HG03060 (cell line): Measurements from ENCODE around the gene SIDT1.

Experiments used
- ATAC-seq: cut with Tn5 transposase; IDR thresholded peaks from one replicate; pipeline ENCODE4 v1.9.1; 2021; ENCODE audit warnings: low read depth, moderate number of reproducible peaks; ENCODE audit not compliant: unreplicated experiment

SIDT1 gene

DNA sequence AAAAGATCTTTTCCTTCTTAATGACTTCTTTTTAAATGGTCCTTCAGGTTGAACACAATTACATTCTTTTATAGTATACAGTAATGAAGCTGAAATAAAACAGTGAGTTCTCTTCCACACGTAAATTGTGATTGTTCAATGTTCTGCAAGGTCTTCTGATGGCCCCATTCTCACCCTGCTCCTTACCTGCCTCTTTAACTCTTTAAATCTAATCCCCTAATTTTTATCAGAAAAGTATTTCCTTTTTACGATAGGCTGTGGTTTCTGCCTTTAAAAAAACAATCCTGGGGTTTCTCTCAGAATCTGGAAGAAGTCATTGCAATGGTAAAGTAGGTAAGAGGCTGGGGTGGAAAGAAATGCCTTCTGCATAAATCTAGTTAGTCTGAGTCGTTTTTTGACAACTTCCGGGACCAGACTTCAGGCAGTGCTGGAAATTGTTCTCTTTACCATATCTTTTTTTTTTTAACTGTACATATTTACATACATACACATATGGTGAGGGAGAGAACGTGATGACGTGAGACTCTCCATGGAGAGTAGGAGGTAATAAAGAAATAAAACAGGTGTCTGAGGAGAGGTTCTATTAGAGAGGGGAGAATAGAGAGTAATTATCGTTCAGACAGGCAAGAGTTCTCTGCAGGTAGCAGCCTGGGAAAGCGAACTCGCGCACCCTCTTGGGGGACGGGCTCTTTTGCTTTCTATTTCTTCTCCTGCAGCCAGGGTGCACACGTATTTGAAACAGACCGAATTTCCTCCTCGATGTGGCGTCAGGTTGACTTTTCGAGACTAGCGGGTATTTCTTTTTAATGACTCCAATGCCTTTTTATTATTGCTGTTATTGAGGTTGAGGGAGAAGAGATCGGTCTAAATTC is at the start of gene SIDT1:
TSS of gene SIDT1 (plus strand) at position 730 of the 872 bp plus-strand sequence. CDS start 467 bp downstream, outside the sequence.
- ATAC-seq = peak; percentile 76

DNA sequence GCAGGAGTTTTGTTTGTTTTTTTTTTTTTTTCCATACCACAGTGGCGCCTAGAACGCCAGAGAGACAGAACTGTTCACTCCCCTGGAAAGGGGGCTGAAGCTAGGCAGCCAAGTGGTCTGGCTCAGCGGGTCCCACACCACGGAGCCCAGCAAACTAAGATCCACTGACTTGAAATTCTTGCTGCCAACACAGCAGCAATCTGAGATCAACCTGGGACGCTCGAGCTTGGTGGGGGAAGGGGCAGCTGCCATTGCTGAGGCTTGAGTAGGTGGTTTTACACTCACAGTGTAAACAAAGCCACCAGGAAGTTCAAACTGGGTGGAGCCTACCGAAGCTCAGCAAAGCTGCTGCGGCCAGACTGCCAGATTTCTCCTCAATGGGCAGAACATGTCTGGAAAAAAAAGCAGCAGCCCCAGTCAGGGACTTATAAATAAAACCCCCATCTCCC is 47.2 kb upstream of the SIDT1 start:
- no peak for ATAC-seq

DNA sequence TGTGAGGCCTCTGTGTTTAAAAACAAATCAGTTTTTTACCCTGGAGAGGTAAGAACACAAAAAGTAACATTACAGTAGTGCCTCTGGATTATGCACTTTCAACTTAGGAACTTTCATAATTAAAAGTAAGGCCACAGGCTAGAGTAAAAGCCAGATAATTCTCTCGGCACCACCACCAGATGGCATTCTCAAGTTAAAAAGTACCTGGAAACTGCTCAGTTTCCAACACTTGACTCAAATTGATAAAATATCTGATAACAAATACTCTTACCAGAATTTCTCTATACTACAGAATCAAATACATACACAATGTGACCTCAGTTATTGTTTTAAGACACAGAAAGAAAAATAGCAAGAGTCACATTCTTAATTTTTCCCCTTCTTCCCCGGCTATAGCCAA is 37.3 kb upstream of the SIDT1 start:
- no peak for ATAC-seq

DNA sequence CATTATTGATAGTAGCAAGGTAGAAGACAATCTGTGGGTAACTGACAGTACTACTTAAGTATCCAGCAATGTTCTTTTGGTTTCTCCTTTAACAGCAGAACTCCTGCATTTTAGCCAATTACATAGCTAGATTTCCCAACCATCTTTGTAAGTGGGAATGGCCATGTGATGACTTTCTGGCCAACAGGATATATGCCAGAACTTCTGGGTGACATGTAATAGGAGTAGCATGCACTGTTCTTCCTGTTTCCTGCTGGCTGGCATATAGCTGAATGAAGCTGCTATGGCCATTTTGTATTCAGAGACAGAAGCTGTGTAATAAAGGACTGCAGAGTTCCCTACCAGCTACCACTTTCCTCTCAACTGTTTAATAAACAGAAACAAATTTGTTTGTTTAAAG is 35.4 kb upstream of the SIDT1 start:
- no peak for ATAC-seq

DNA sequence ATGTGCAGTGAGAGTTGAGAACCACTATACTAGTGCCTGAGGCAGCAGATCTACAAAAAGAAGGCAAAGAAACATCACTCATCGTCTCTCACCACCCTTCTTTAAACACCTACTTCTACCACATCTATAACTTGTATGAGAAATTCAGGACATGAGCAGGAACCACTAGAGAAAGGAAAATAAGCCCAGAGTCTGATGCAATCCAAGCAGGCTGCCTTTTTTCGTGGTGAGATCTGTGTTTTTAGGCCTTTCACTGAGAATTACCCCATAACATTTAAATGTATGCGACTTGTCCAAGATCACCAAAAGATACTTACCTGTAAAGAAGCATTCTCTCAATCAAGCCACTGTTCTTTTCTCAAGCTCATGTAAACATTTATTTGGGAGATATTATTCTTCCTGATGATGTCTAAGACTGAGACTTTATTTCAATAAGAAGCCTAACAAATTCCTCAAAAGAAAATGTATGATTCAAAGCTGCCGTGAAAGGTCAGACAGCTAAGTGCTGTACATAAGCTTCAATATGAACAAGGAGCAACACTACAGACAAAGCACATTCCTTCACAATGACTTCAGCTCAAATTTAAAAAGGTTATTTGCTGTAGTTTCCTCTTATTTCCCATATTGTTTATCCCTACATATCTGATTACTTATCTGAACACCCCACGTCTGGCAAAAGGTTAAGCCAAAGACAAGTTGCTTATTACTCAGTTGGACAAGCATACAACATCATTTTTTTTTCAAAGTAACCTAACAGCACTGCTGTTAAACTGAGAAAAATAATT is 33.9 kb upstream of the SIDT1 start:
- no peak for ATAC-seq

DNA sequence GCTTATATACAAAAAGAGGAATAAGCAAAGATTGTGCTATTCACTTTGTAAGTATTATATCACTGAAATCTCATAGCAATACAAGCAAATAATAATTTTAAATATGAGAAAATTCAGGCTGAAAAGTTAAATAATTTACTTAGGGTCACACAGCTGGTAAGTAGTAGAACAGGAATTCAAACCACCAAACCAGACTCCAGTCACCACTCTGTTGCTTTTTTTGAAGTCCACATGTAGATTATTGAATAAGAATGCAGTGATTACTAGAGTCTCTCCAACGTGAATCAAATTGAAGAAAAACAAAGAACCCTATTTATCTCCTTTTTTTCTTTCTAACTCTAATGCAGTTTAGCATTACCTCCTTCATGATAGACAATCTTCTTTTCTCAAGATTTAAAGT is 33.3 kb upstream of the SIDT1 start:
- no peak for ATAC-seq

DNA sequence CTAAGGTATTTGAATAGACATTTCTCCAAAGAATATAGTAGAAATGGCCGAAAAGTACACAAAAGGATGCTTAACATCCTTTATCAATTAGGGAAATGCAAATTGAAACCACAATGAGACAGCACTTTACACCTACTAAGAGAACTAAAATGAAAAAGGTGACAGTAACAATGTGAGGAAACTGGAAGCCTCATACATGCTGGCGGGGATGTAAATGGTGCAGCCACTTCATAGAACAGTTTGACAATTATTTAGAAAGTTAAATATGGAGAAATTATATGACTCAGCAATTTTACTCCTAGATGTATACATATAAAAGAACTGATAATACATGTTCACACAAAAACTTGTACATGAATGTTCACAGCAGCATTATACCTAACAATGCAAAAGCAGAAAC is 30.8 kb upstream of the SIDT1 start:
- no peak for ATAC-seq

DNA sequence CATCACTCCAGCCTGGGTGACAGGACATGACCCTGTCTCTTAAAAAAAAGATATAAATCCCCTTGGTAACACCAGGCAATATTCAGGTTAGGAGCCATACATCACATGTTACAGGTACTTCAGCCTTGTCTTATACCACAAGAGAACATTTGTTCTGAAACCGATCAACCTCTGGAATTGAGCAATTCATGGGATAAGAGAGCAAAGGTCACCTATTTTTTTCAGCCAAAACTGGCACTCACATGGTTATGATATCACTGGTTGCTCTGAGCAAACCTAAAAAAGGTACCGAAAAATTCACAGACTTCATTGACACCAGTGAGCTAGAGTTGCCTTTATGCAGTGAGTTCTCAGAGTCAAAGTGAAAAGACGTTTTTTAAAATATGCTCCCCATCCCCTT is 26.5 kb upstream of the SIDT1 start:
- no peak for ATAC-seq

DNA sequence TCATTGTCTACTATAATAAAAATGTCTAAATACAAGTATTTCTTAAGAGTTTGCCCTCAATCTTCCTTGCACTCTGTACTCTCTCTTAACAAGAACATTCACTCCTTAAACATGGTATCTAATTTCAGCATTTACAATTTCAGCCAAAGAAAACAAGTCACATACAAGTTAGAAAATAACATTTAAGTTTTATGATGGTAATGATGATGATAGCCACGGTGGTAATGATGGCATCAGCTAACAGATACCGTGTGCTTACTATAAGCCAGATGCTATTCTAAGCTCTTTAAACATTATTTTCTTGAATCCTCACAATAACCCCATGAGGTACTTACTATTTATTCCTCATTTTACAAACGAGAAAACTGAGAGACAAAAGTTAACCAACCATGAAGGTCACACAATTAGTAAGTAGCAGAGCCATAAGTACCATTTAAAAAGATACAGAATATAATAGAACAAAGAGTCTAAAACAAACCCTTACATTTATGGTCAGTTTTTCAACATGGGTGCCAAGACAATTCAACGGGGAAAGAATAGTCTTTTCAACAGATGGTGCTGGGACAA is 24.8 kb upstream of the SIDT1 start:
- ATAC-seq = no peak

DNA sequence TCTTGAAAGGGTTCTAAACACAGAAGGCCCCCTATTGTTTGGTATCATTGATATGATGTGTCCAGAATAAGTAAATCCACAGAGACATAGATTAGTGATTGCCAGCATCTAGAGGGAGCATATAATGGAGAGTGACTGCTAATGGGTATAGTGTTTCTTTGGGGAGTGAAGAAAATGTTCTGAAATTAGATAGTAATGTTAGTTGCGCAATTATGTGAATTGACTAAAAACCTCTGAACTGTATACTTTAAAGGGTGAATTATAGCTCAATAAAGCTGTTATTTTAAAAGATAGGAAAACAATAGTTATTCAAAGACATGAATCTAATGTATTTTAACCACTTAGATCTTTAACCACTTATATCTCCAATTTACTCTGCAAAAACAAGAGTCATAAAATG is 23.4 kb upstream of the SIDT1 start:
- ATAC-seq = no peak

DNA sequence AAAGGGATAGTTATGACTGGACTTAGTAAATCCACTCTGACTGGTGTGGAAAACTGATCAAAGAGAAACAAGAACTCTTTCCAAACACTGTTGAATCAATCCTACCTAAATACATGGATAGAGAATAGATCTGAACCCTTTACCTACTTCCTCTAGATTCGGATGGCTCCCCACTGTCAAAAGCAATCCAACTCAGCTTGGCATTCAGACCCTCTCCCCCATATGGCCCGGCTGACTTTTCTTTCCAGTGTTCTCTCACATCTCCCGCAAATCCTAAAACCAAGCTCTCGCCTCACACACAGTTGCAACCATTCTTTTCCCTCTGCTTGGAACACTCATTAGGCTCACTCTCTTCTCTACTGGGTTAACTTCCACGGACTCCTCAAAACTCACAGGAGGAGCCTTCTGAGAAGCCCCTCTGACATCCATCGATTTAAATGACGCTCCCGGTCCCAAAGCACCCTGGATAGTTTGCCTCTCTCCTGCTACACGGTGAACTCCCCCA is 18.0 kb upstream of the SIDT1 start:
- peak; percentile 1 for ATAC-seq

DNA sequence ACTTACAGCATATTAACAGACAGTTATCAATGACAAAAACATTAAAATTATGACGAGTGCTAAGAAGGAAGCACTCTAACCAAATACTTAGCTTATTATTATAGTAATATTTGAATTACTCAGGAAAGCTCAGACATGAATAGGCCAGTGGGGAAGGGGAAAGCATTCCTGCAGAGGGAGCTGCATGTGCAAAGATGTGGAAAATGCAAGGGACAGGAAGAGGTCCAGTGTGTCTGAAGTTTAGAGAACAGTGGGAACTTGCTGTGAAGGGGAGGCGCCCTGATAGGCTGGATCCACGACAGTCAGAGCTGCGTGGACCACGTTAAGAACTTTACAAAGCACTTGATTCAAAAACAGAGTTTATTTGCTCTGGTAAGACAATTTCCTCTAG is 16.2 kb upstream of the SIDT1 start:
- ATAC-seq = no peak

DNA sequence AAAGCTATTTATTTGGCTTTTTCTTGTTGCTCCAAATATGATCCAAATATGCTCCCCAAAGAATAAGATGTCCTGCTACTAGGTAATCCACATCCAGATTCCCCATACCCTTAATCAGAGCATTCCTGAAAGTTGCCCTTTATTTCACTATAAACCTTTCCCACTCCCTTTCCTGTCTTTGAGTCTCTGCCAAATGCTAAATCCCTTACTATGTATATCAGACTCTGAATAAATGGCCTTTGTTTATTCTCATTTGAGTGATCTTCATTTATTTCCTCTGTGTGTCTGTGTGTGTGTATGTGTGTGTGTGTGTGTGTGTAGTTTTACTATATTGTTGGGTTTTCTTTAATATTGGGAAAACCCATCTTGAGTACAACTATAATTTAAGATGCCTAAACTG is 10.4 kb upstream of the SIDT1 start:
- no peak for ATAC-seq

DNA sequence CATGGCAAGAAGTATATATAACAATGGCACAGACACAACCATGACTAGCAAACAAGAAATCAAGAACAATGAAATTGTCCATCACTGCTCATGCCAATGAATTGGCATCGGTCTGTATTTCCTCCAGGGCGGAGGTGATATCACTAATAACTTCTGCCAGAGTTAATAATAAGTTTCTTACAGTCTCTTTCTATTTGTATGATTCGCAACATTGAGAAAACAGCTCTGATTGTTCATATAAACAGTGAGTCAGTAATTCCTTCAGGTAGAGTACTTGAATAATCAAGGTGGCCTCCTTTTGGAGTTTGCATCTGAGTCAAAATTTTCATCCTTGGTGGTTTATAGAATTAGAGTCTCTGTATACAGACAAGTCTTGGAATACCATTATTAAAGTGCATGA is 9.1 kb upstream of the SIDT1 start:
- no peak for ATAC-seq

DNA sequence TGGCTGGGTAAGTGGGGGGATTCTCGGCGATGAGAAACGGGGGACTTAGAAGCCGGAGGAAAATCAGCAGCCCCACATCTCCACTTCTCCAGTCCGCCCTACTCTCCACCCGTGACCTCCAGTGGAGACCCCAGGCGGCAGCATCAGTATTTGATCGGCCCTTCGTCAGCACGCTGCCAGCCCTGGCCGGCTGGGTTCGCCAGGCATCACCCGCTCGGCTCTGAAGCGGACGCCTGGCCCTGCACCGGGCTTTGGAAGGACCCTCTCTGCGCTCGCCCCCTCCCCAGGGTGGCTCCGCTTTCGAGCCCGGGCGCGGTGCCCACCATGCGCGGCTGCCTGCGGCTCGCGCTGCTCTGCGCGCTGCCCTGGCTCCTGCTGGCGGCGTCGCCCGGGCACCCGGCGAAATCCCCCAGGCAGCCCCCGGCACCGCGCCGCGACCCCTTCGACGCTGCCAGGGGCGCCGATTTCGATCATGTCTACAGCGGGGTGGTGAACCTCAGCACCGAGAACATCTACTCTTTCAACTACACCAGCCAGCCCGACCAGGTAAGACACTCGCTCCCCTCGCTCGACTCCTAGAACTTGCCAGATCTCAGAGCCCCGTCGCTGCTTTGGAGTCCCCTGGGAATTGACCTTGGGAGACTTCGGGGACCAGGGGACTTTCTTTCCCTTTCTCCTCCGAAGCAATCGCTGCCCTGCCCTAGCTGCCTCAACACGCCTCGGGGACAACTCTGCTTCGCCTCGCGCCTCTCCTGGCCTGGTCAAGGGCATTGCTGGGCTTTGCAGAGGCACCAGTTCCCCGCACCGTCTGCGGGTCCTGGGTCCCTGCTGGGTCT is 561 bp downstream of the SIDT1 start:
- peak; percentile 25 for ATAC-seq

DNA sequence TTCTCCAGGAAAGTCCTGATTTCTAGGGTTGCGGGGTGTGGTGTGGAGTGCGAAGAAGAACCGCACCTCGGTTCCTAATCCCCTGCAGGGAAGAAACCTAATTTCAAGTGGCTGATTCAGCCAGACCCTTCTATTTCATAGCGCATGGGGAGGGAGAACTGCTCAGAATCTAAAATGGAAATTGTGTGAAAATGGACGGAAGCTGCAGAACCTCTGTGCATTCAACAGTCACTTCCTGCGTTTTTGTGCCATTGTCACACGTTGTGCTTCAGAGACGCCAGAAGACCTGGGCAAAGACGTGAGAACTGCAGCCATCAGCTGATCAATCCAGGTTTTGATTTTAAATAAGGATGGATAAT is 1.2 kb downstream of the SIDT1 start:
- ATAC-seq = no peak

DNA sequence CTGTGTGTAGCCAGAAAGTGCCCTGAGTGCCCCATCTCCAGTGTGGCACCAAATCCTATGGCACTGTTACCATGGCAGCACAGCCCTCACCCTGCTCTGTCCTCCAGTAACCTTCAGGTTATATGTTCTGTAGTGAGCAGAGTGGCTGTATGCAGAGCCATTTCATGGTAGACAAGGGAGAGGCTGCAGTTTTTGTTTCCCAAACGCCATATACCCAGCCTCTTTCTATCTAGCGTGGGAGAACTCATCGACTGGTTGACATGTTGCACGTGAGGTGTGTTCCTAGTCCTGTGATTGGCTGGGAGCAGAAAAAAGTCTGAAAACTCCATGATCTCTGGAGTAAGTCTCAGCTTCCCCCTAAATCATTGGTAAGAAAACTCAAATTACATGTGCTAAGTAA is 2.0 kb downstream of the SIDT1 start:
- ATAC-seq = no peak

DNA sequence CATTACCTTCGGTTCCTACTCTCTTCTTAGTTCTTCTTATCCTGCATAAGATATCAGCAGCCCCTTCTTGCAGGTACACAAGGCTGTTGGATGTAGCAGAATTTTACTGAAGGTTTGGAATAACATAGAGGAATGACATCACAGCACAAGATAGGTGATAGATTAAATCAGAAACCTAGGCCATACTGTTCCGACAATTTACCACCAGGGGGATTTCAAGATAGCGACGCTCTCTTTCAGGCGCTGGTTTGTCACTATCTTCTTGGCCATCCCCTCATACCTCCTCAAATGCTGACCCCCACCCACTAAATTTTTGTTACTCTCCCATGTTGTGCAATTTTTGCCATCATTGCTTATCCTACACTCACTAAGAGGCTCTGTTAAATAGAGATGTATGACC is 3.5 kb downstream of the SIDT1 start:
- no peak for ATAC-seq

DNA sequence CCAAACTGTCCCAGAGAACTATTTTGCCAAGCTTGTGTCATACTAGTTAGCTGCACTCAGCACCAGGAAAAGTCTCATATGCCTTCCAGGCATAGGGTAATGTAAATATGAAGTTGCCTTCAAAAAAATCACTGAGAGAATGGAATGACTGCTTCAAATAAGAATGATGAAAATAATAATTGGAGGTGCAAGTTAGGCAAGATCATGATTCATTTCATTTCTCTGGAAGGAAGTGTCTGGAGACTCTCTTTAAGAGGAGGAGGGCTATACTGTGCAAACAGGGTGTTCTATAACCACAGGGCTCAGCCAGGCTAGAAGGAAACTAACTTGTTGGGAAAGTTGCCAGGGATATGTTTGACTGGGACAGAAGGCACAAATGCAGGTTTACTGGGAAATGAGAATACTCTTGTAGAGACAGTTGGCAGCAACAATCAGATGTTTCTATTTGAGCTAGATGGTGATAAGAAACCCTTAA is 4.3 kb downstream of the SIDT1 start:
- no peak for ATAC-seq

DNA sequence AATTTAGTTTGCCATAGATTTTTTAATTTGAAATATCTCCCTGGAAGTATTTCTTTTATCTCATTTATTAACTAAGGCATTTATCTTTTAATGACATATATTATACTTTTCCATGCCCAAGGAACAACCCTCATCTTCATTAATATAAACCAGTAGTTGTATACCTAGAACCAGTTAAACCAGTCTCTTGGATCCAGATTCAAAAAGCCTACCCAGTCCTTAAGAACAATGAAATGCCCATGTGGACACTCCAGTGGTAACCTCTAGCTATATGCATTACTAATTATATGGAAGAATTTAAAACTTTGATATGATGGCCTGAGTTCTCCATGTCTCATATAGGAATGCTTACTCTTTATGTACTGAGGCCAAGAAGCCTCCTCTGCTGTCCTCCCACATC is 4.8 kb downstream of the SIDT1 start:
- ATAC-seq = no peak
